K562 (cell line): ENCODE data around the gene SIRPA.

Experiments
- MYC ChIP-seq, 2 experiments: fragments of 250-450 bp in 1 of 2; sonication (Bioruptor Pico) in 1 of 2; IDR thresholded peaks; 2 replicates each; pipeline versions ENCODE4 v1.5.1 to v1.6.1; 2012 to 2021; ENCODE audit warnings: low read depth in 2 of 2, borderline replicate concordance in 1 of 2, improper control_type of control experiment in 1 of 2, low read length in 1 of 2, mild to moderate bottlenecking in 1 of 2, moderate library complexity in 1 of 2
- POLR2A ChIP-seq: fragments of 450-650 bp; conservative IDR thresholded peaks from 2 replicates; pipeline ENCODE4 v1.6.1; 2016
- SIX5 ChIP-seq, 2 experiments: IDR thresholded peaks; 2 replicates each; pipeline ENCODE4 v1.6.1; 2011; ENCODE audit warnings: low read length in 2 of 2, borderline replicate concordance in 1 of 2, low read depth in 1 of 2, mild to moderate bottlenecking in 1 of 2, moderate library complexity in 1 of 2; ENCODE audit not compliant: insufficient read depth in 1 of 2
- TF ChIP-seq, protein P1 (sequence below): fragments of 150-350 bp; conservative IDR thresholded peaks from 2 replicates; pipeline ENCODE4 v1.6.1; 2014; ENCODE audit warnings: low read length

DNA sequence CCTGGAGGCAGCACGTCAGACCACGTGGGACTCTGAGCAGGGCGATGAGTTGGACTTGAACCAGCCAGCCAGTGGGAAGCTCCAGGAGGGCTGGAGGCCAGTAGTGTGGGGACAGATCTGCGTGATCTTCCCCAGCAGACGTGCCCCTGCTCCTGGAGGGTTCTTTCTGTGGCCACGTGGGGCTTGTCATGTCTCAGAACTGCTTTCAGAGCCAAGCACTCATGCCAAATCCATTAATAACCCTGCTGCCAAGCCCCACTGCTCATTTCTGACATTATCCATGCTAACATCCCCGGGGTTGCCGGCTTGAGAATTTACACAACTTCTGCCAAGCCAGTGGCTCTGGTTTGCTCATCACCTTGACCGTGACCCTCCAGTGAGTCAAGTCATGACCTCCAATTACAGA, 38.3 kb downstream of the SIRPA start:
- TF ChIP-seq SIX5 (IDR thresholded peaks at IDR 0.05; ENCODE audit: borderline replicate concordance in 1 of 2, insufficient read depth in 1 of 2, low read depth in 1 of 2, low read length in 2 of 2) (no peak), POLR2A (no peak), MYC (IDR thresholded peaks at IDR 0.05; ENCODE audit: low read depth, low read length) (no peak), MYC (CRISPR knock-in tag; IDR thresholded peaks at IDR 0.05; ENCODE audit: borderline replicate concordance, low read depth) (no peak)
- TF ChIP-seq, protein P1, sequence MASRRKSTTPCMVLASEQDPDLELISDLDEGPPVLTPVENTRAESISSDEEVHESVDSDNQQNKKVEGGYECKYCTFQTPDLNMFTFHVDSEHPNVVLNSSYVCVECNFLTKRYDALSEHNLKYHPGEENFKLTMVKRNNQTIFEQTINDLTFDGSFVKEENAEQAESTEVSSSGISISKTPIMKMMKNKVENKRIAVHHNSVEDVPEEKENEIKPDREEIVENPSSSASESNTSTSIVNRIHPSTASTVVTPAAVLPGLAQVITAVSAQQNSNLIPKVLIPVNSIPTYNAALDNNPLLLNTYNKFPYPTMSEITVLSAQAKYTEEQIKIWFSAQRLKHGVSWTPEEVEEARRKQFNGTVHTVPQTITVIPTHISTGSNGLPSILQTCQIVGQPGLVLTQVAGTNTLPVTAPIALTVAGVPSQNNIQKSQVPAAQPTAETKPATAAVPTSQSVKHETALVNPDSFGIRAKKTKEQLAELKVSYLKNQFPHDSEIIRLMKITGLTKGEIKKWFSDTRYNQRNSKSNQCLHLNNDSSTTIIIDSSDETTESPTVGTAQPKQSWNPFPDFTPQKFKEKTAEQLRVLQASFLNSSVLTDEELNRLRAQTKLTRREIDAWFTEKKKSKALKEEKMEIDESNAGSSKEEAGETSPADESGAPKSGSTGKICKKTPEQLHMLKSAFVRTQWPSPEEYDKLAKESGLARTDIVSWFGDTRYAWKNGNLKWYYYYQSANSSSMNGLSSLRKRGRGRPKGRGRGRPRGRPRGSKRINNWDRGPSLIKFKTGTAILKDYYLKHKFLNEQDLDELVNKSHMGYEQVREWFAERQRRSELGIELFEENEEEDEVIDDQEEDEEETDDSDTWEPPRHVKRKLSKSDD: no peak
